K562 (cell line): Measurements from ENCODE around the gene GRXCR2. TPM values are rescaled to one million over a fixed set of nuclear protein-coding genes. Genes with fewer than 3 reads are reported as not detected.

Experiments used
- CREB3L1 ChIP-seq: fragments of 450-650 bp; IDR thresholded peaks from 2 replicates; pipeline ENCODE4 v1.6.1; 2014; ENCODE audit warnings: low read depth, mild to moderate bottlenecking, moderate library complexity, borderline replicate concordance
- MGA ChIP-seq: fragments of 450-650 bp; IDR thresholded peaks from 2 replicates; pipeline ENCODE4 v1.6.1; 2016; ENCODE audit warnings: mild to moderate bottlenecking, moderate library complexity
- SP1 ChIP-seq: sonication (generic); formaldehyde crosslinking; IDR thresholded peaks from 2 replicates; pipeline ENCODE4 v1.8.1; 2022; ENCODE audit warnings: mild to moderate bottlenecking, missing genetic modification reagents
- TOE1 ChIP-seq, 2 experiments: fragments of 450-650 bp in 1 of 2; sonication (generic) in 1 of 2; formaldehyde crosslinking in 1 of 2; IDR thresholded peaks; 2 replicates each; pipeline versions ENCODE4 v1.7.1 to v1.8.0; 2016 to 2022; ENCODE audit warnings: borderline replicate concordance in 2 of 2, mild to moderate bottlenecking in 2 of 2, antibody characterized with exemption in 1 of 2, inconsistent platforms in 1 of 2, low read depth in 1 of 2, missing genetic modification reagents in 1 of 2, moderate library complexity in 1 of 2
- polyA plus RNA-seq, 8 experiments: library from polyadenylated mRNA; depleted of rRNA in 4 of 8; stranded (reverse) in 5 of 8; unstranded in 3 of 8; fragments of >200 nt; fragmentation: Nextera tagmentation in 2 of 8; fragmentation: Illumina TruSeq in 1 of 8; extraction: Ambion mirVana in 2 of 8; extraction: Trizol in 1 of 8; gene quantifications; 2 replicates each; pipeline versions ENCODE4 v1.2.1 to v1.2.3, GENCODE V29; 2011 to 2014; ENCODE audit warnings: inconsistent platforms in 1 of 8, missing spikeins in 1 of 8
- total RNA-seq, 7 experiments: library from RNA; depleted of rRNA in 6 of 7; stranded (reverse); fragments of >200 nt in 6 of 7; fragmentation: Illumina TruSeq in 2 of 7; extraction: Trizol in 2 of 7; gene quantifications; 2 replicates each; pipeline versions ENCODE4 v1.2.1 to v1.2.3, GENCODE V29; 2011 to 2021; ENCODE audit warnings: low replicate concordance in 1 of 7

The GRXCR2 gene
- total and polyA plus RNA-seq, 9 of the 15 experiments (the other 6 are each of a cell fraction or from before 2014, with no cell fraction given), result not detected

GRCh38 chr5:145841299-145841698 lies 31.5 kb downstream of the GRXCR2 start (continued):
- TF ChIP-seq TOE1 (IDR thresholded peaks at IDR 0.05; ENCODE audit: borderline replicate concordance) (no peak), TOE1 (CRISPR knock-in tag; IDR thresholded peaks at IDR 0.05; ENCODE audit: borderline replicate concordance, low read depth) (no peak), SP1 (CRISPR knock-in tag) (no peak), CREB3L1 (no peak), MGA (no peak)
